Epithelial cell of proximal tubule (primary cell): ENCODE data around the gene C16orf92. TPM values are rescaled to one million over a fixed set of nuclear protein-coding genes. Genes with fewer than 3 reads are reported as not detected.
A peak's percentile ranks its signal among the peaks of the same experiment; 100 is the strongest.

Experiments
- DNase-seq: peaks from one replicate; pipeline ENCODE4 v3.0.0-alpha.2; 2011; ENCODE audit warnings: low read depth
- H3K4me3 ChIP-seq: 2 replicates; pipeline ENCODE4 v1.5.1; 2011; ENCODE audit warnings: low read depth, mild to moderate bottlenecking, low read length
- total RNA-seq: library from RNA; depleted of rRNA; stranded (reverse); fragments of >200 nt; gene quantifications from 2 replicates; pipeline ENCODE4 v1.2.3, GENCODE V29; 2015
- TF ChIP-seq, protein P1 (sequence below): conservative IDR thresholded peaks from 2 replicates; pipeline ENCODE4 v1.5.1; 2012; ENCODE audit warnings: low read depth, mild to moderate bottlenecking, low read length

The C16orf92 gene
- total RNA-seq, 1 donor from 2014 or later, result not detected

DNA sequence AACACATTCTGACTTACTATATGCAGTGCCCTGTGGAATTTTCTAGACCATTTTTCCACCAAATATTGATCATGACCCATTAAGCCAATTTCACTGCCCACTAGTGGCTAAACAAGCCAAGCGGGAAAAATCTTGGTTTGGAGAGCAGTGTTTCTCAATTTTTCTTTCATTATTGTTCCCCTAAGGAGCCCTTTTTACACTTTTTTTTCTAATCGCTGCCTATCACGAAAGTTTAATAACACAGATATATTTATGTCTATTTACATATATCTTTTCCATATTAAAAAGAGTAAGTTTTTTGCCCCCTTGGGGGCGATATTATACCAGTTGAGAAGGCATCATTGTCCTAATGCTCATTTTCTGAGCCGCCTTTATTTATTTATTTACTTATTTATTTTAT is 18.8 kb downstream of the C16orf92 start:
- TF ChIP-seq, protein P1, sequence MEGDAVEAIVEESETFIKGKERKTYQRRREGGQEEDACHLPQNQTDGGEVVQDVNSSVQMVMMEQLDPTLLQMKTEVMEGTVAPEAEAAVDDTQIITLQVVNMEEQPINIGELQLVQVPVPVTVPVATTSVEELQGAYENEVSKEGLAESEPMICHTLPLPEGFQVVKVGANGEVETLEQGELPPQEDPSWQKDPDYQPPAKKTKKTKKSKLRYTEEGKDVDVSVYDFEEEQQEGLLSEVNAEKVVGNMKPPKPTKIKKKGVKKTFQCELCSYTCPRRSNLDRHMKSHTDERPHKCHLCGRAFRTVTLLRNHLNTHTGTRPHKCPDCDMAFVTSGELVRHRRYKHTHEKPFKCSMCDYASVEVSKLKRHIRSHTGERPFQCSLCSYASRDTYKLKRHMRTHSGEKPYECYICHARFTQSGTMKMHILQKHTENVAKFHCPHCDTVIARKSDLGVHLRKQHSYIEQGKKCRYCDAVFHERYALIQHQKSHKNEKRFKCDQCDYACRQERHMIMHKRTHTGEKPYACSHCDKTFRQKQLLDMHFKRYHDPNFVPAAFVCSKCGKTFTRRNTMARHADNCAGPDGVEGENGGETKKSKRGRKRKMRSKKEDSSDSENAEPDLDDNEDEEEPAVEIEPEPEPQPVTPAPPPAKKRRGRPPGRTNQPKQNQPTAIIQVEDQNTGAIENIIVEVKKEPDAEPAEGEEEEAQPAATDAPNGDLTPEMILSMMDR, result peak; percentile 56
- no peak for DNase-seq
- no peak overlapping the region for H3K4me3 ChIP-seq

GRCh38 chr16:30046178-30046577 is 23.2 kb downstream of the C16orf92 start:
- no peak for DNase-seq

GRCh38 chr16:30046588-30046987 is 23.6 kb downstream of the C16orf92 start:
- DNase-seq, result no peak
- no peak overlapping the region for H3K4me3 ChIP-seq
- TF ChIP-seq, protein P1, result no peak

More at GRCh38 chr16:30046178-30046577, 23.2 kb downstream of the C16orf92 start:
- H3K4me3 ChIP-seq, result no peak overlapping the region
- TF ChIP-seq, protein P1, result no peak

DNA sequence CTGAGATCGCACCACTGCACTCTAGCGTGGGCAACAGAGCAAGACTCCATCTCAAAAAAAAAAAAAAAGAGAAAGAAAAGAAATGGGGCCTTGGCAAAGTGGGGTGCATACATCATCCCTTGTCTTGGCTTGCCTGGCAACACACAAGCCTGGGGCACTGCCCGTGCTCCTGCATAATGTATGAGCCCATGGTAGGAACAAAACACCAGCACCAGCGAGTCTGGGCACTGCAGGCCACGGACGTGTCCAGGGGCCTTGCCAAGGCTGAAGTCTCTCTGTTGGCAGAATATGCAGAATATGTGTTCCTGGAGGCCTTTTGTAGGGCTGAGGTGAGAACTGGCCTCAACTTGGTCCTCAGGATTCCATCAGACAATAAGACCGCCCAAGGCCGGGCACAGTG is 26.9 kb downstream of the C16orf92 start:
- no peak overlapping the region for H3K4me3 ChIP-seq
- TF ChIP-seq, protein P1, result no peak
- no peak for DNase-seq

DNA sequence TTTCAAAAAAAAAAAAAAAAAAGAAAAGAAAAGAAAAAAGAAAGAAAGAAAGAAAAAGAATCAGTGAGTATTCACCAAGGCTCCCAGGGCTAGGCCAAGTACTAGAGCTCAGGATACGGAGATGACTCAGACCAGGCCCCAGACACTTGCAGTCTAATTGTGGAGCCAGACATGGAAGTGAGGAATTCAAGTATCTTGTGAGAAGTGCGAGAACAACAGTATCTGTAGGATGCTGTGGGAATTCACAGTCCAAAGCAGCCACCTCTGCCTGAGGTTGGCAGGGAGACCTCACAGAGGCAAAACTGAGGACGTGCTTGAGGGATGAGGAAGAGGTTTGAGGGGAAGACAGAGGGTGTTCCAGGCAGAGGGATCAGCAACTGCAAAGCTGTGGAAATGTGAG is 28.5 kb downstream of the C16orf92 start:
- DNase-seq, result no peak
- TF ChIP-seq, protein P1, result no peak

GRCh38 chr16:30052671-30053372 is 29.8 kb downstream of the C16orf92 start:
- peak overlapping the region; percentile 97 for H3K4me3 ChIP-seq
- TF ChIP-seq, protein P1, result no peak
- DNase-seq, result no peak

More for the DNA sequence above, 28.5 kb downstream of the C16orf92 start:
- H3K4me3 ChIP-seq, result no peak overlapping the region
